Measurements from ENCODE around the gene GMDS.

DNA sequence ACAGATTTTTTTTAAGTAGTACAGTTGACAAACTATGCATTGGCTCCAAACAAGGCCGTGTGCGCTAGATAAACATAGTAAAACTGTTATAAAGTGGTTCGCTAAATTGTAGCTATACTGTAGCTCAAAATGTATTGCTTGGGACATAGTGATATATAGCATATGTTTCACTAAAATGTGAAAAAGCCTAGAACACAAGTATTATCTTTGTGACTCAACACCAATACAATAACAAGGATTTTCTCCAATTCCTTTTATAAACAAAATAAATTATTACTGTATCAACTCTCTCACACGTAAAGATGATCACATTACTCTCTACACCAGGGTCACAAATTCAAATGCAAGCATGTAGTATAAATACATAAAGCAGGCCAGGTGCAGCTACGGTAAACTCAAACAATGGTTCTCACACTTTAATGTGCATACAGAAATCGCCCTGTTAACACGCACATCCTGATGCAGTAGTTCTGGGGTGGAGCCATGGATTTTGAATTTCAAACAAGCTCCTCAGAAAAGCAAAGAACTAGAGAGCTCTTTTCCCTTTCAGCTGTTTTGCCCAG, 214.6 kb downstream of the GMDS start:
- TF ChIP-seq, protein P1, sequence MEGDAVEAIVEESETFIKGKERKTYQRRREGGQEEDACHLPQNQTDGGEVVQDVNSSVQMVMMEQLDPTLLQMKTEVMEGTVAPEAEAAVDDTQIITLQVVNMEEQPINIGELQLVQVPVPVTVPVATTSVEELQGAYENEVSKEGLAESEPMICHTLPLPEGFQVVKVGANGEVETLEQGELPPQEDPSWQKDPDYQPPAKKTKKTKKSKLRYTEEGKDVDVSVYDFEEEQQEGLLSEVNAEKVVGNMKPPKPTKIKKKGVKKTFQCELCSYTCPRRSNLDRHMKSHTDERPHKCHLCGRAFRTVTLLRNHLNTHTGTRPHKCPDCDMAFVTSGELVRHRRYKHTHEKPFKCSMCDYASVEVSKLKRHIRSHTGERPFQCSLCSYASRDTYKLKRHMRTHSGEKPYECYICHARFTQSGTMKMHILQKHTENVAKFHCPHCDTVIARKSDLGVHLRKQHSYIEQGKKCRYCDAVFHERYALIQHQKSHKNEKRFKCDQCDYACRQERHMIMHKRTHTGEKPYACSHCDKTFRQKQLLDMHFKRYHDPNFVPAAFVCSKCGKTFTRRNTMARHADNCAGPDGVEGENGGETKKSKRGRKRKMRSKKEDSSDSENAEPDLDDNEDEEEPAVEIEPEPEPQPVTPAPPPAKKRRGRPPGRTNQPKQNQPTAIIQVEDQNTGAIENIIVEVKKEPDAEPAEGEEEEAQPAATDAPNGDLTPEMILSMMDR (IDR thresholded peaks at IDR 0.05): no peak
- TF ChIP-seq, protein P2, sequence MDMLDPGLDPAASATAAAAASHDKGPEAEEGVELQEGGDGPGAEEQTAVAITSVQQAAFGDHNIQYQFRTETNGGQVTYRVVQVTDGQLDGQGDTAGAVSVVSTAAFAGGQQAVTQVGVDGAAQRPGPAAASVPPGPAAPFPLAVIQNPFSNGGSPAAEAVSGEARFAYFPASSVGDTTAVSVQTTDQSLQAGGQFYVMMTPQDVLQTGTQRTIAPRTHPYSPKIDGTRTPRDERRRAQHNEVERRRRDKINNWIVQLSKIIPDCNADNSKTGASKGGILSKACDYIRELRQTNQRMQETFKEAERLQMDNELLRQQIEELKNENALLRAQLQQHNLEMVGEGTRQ (CRISPR knock-in tag; IDR thresholded peaks at IDR 0.05): no peak
- no peak for TF ChIP-seq ZNF423 (CRISPR knock-in tag; IDR thresholded peaks at IDR 0.05)

Data from WTC11 (cell line).